KBM-7 (cell line): ENCODE measurements around the gene LAMB1.
"Not testable (repeated sequence)": the region's sequence is repeated elsewhere in the genome, so short reads cannot be mapped to it uniquely, and the experiment has no call there.

Experiments used
- DNase-seq: peaks from one replicate; pipeline ENCODE4 v3.0.0-alpha.2; 2015
- in situ Hi-C: fragments of 300-500 bp; cut with MboI; formaldehyde crosslinking; loops from 2 replicates; pipeline ENCODE4 v1.14.3; 2020; ENCODE audit warnings: low sequenced_read_pairs, low pct_unique_long_range_greater_than_20kb, mixed read lengths

Gene LAMB1

DNA sequence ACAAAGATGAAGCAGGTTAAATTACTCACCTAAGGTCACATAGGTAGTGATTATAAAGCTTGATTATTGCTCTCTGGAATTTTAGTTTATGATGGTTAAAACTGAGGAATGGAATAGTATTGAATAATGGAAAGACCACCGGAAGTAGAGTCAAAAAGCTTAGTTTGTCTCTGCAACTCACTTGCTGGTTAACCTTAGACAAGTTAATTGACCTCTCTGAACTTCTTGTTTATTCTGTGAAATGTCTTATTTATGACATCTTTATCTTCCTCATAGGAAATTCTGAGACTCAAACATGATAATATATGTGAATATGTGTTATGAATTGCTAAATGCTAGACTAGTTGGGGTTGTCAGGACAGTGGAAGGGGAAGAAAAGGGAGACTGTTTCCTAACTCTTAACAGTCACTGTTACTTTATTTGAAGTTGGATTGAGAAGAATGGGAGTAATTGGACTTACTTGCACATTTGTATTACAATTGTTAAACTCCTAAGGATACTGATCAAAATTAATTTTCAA is 102.4 kb downstream of the LAMB1 start:
- in situ Hi-C loops, result no loop called here
- no peak for DNase-seq

DNA sequence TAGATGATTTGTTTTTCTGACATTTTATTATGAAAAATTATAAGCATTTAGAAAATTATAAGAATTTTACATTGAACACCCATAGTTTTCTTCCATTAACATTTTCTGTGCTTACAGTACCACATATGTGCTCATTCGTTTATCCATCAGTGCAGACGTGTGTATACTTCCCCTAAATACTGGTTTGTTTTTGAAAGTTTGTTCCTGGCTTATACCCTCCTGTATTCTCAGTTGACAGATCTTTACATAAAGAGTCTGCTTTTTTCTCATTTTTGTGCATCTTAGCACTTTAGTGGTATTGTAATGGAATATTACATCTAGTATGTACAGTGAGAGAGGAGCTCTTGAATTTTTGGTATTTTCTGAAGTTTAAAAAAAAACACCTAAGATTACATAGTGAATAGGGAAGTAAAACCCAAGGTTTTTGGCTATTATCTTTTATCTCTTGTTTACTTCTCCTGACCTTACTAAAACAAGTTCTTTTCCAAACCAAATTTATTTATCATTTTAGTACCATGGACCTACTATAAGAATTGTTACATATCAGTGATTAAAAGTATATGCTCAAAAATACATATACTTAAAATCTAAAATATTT is 103.9 kb downstream of the LAMB1 start:
- in situ Hi-C loops, result no loop called here
- peak; percentile 37 for DNase-seq

DNA sequence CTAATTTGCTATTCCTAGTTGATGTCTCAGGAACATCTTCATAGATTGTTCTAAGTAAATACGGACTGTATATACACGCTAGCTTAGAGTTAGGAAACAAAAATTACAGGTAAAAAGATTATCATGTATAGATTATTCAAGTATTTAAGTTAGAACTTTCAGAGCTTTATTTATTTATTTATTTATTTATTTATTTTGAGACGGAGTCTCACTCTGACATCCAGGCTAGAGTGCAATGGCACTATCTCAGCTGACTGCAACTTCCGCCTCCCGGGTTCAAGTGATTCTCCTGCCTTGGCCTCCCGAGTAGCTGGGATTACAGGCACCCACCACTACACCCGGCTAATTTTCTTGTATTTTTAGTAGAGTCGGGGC is 110.6 kb downstream of the LAMB1 start:
- in situ Hi-C loops, result not testable (repeated sequence)

GRCh38 chr7:107891636-107892366 is 111.2 kb downstream of the LAMB1 start:
- in situ Hi-C loops, result no loop called here
- DNase-seq, result peak; percentile 75

More for the DNA sequence above, 110.6 kb downstream of the LAMB1 start:
- not testable (repeated sequence) for DNase-seq

GRCh38 chr7:107890962-107891635 is 111.9 kb downstream of the LAMB1 start, which contains the start of gene DLD:
TSS of gene DLD (plus strand) at chr7:107891183. CDS start at chr7:107891251, 68 bp downstream.
- DNase-seq, result peak; percentile 89
- in situ Hi-C loops, result no loop called here

DNA sequence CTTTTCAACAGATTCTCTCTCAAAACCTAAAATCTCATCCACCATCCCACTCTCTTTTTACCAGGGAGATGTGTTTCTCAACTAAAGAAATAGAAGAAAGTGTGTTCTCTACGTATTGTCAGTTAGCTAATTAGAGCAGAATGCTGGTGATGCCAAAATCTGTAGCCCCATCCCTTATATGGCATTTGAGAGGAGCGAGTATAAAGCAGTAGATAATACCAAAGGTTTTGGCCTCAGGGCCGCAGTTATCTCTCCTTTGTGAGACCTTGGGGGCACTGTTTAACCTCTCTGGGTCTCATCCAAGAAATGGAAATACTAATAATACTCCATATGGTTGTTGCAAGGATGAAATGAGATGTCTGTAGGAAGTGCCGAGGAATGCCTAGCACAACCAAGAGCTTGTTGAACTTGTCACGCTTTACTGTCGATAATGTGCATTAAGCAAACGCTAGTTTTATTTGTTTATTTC is 112.4 kb downstream of the LAMB1 start:
- DNase-seq, result no peak
- in situ Hi-C loops, result no loop called here

DNA sequence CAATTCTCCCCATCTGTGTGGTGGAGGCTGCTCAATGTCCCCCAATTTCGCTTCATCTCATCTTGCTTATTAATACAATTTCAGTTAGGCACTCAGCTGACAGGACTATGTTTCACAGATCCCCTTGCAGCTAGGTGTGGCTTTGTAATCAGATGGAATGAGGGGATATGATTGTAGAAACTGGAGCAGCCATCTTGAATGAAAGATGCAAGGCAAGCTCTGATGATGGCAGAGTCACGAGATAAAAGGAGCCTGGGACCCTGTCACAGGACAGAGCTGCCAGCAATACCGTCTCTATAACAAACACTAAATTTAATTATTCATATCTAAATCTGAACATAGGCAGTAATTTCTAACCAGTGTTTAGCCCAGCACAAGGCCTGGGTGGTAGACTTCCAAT is 113.0 kb downstream of the LAMB1 start:
- in situ Hi-C loops, result no loop called here
- no peak for DNase-seq

- in situ Hi-C loops, DNase-seq: not testable (repeated sequence)
These were observed 115.1 kb downstream of the LAMB1 start for GRCh38 chr7:107887827-107888226.

- DNase-seq, result no peak
- in situ Hi-C loops, result no loop called here
These were observed 118.7 kb downstream of the LAMB1 start for GRCh38 chr7:107884066-107884818.

DNA sequence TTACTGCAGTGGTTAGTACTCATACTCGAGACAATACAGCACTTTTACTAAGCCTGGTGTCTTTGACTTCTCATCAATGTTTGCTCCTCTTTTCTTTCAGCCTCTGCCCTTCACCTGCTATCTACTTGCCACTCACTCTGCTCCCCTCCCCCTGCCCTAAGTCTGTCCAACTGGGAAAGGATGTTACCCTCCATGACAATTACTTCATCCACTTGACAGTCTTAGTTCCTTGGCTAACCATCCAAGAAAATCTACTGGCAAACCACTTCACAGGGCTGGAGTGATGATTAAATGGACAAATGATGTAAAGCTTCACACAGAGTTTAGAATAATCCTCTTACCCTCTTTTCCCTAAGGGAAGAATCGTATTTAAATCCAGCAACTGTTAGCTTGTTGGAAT is 120.2 kb downstream of the LAMB1 start:
- in situ Hi-C loops, result no loop called here
- DNase-seq, result no peak

DNA sequence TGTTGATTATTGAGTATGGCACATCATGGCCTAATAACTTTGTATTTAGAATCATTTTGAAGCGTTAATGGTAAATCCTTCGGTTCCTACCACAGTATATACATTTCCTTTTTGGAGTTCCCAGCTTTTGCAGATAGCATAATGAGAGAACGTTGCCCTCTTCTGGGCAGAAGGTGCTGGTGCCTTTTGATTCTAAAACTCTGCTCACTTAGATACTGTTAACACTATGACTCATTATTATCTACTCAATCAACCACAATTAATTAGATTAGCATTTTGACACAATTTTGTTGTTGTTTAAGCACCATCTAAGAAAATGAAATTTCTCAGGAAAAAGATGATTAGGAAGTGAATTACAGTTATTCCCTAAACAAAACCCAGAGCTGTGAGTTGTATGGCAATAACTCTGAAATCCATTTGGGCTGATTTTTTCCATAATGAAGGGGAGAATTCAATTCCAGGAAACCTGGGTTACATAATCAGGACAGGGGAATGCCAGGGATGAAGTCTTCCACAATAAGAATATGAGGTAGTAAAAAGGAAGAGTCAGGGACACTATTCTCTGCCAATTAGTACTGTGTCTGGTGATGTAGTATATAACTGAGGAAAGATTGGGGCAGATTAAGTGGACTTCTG is 123.4 kb downstream of the LAMB1 start:
- in situ Hi-C loops, result no loop called here
- peak; percentile 68 for DNase-seq

DNA sequence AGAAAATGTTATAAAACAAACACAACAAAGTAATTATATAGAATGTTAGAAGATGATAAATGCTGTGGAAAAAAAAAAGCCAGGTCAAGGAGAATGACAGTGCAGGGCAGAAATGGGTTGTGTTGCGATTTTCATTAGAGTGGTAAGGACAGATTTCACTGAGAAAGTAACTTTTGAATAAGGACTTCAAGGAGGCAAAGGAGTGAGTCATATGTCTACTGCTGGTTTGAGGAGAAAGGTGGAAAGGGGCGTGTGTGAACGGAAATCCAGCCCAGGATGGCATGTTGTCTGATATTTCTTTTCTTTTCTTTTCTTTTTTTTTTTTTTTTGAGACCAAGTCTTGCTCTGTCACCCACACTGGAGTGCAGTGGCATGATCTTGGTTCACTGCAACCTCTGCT is 124.3 kb downstream of the LAMB1 start:
- no peak for DNase-seq
- in situ Hi-C loops, result no loop called here

GRCh38 chr7:107877731-107878382 is 125.1 kb downstream of the LAMB1 start:
- in situ Hi-C loops, result no loop called here
- no peak for DNase-seq

DNA sequence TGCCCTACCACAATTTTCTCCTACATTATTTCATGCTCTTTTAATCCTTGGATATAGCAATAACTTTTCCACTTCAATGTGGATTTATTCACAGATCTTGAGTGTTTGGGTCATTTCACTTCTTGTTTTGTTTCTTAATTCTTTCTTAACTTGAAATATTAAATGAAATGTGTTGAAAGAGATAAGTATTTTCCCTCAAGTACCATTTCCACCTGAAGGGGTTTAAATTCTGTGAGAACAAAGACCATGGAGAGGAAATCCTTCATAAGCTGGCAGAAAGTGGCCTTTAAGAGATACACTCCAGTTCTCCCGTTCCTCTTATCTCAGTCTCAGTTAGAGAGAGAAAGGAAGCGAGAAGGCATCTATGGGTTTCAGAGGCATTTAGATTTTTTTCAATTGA is 126.0 kb downstream of the LAMB1 start:
- in situ Hi-C loops, result no loop called here
- peak; percentile 21 for DNase-seq

DNA sequence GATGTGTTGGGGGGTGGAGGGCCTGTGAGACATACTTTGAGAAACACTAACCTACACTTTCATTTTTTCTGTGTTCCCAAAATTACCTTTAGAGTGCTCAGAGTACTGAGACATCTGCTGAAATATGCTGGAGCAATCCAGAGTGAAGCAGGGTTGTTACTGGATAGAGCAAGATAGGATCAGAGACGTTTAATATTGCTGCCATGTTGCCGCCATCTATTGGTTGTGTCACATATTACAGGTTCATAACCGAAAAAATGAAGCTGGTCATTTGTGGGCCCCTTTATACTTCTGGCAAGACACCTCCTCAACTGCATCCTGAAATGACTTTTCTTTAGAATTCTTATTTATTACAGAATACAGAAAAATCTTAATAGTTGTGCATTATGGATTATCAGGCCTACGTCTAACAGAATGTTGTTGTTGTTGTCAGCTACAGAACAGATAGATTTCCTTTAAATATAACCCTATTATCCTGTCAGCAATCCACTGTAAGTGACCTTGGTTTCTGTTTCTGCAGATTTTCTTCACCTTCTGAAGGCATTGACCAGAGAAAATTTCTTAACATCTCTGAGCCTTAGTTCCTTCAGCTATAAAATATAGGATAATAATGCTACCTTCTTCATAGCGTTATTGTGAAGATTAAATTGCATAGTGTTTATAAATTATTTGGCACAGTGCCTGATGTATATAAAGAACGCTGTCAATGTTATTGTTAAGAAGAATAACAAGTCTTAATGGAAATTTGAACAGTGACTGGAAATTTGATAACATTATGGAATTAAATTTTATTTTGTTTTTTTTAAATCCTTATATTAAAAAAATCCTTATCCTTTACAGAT is 128.1 kb downstream of the LAMB1 start:
- in situ Hi-C loops, result loop anchor here (25.0 kb wide), 1 partner anchor 663 kb away; no protein-coding TSS in a partner anchor
- peak; percentile 84 for DNase-seq

DNA sequence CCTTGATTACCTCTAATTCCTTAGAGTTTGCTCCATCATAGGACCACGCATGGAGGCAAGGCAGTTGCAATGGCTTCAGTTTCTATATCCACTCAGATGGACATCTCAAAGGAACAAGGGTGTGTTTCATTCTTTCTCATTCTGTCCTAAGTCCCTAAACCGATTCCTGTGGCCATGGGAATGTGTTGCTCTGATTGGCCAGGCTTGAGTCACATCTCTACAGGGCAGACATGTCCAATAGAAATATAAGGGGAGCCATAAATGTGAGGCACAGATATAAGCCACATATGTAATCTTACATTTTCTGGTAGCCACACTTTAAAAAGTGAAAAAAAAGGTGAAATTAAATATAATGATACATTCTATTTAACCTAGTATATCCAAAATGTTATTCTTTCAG is 128.8 kb downstream of the LAMB1 start:
- DNase-seq, result no peak
- in situ Hi-C loops, result loop anchor here (25.0 kb wide), 1 partner anchor 662 kb away; no protein-coding TSS in a partner anchor
